HEK293 (cell line): ENCODE results near the gene FOXN3.

Experiments used
- CTCF ChIA-PET: fragments of 350-600 bp; formaldehyde crosslinking; extraction: SDS; loops from one replicate; lab custom pipeline; 2021; ENCODE audit warnings: antibody characterized with exemption; lab: Yijun Ruan, JAX
- POLR2A ChIA-PET: fragments of 300-600 bp; formaldehyde crosslinking; extraction: SDS; loops from one replicate; lab custom pipeline; 2020; ENCODE audit warnings: antibody characterized with exemption, inconsistent platforms; lab: Yijun Ruan, JAX
- H3K27ac ChIP-seq: fragments of 200-500 bp; sonication (Bioruptor generic); 2 replicates; pipeline ENCODE4 v1.5.1; 2014; ENCODE audit warnings: low read depth, low read length, control low read depth, inconsistent platforms; ENCODE audit errors: extremely low read depth
- H3K36me3 ChIP-seq, 2 experiments: fragments of 200-500 bp in 1 of 2; sonication (Bioruptor generic) in 1 of 2; 1 replicate in 1 of 2; 2 replicates in 1 of 2; pipeline ENCODE4 v1.5.1; 2014 to 2017; ENCODE audit warnings: inconsistent platforms in 2 of 2, low read length in 2 of 2; ENCODE audit not compliant: control insufficient read depth in 2 of 2, insufficient read depth in 1 of 2
- H3K4me1 ChIP-seq: fragments of 200-500 bp; sonication (Bioruptor generic); 2 replicates; pipeline ENCODE4 v1.5.1; 2014; ENCODE audit warnings: mild to moderate bottlenecking, low read length, inconsistent platforms; ENCODE audit not compliant: control insufficient read depth, insufficient read depth
- H3K4me3 ChIP-seq: 2 replicates; pipeline ENCODE4 v1.5.1; 2011; ENCODE audit warnings: low read depth, mild to moderate bottlenecking, control low read depth, low read length, moderate library complexity
- H3K9me3 ChIP-seq: fragments of 200-500 bp; sonication (Bioruptor generic); 2 replicates; pipeline ENCODE4 v1.5.1; 2014; ENCODE audit warnings: low read depth, low read length, inconsistent platforms; ENCODE audit not compliant: control insufficient read depth, insufficient read depth
- GLI4 ChIP-seq: fragments of 450-650 bp; formaldehyde crosslinking; IDR thresholded peaks from 2 replicates; pipeline ENCODE4 v1.5.1; 2016; ENCODE audit warnings: missing biosample characterization, missing genetic modification characterization
- GLIS2 ChIP-seq: fragments of 450-650 bp; formaldehyde crosslinking; IDR thresholded peaks from 2 replicates; pipeline ENCODE4 v1.5.1; 2016; ENCODE audit warnings: missing biosample characterization, missing genetic modification characterization
- HOXD13 ChIP-seq: sonication (generic); formaldehyde crosslinking; IDR thresholded peaks from 2 replicates; pipeline ENCODE4 v1.8.0; 2022; ENCODE audit warnings: missing genetic modification reagents, borderline replicate concordance
- KLF16 ChIP-seq: fragments of 450-650 bp; formaldehyde crosslinking; IDR thresholded peaks from 2 replicates; pipeline ENCODE4 v1.5.1; 2017; ENCODE audit warnings: missing biosample characterization, missing genetic modification characterization
- YY1 ChIP-seq: fragments of 450-650 bp; formaldehyde crosslinking; IDR thresholded peaks from 2 replicates; pipeline ENCODE4 v1.5.1; 2018; ENCODE audit warnings: missing biosample characterization, missing genetic modification characterization
- ZBTB48 ChIP-seq: fragments of 450-650 bp; formaldehyde crosslinking; IDR thresholded peaks from 2 replicates; pipeline ENCODE4 v1.5.1; 2016; ENCODE audit warnings: missing biosample characterization, missing genetic modification characterization
- ZBTB8A ChIP-seq: fragments of 450-650 bp; formaldehyde crosslinking; IDR thresholded peaks from 2 replicates; pipeline ENCODE4 v1.5.1; 2016; ENCODE audit warnings: missing biosample characterization, missing genetic modification characterization
- ZFP37 ChIP-seq: fragments of 450-650 bp; formaldehyde crosslinking; IDR thresholded peaks from 2 replicates; pipeline ENCODE4 v1.5.1; 2016; ENCODE audit warnings: missing biosample characterization, missing genetic modification characterization
- ZFP69B ChIP-seq: fragments of 450-650 bp; formaldehyde crosslinking; IDR thresholded peaks from 2 replicates; pipeline ENCODE4 v1.5.1; 2016; ENCODE audit warnings: missing biosample characterization, missing genetic modification characterization
- ZNF140 ChIP-seq: fragments of 450-650 bp; formaldehyde crosslinking; IDR thresholded peaks from 2 replicates; pipeline ENCODE4 v1.5.1; 2016; ENCODE audit warnings: missing biosample characterization, missing genetic modification characterization
- ZNF19 ChIP-seq: fragments of 450-650 bp; formaldehyde crosslinking; IDR thresholded peaks from 2 replicates; pipeline ENCODE4; 2016; ENCODE audit warnings: missing biosample characterization, missing genetic modification characterization, low read depth
- ZNF248 ChIP-seq: fragments of 450-650 bp; formaldehyde crosslinking; IDR thresholded peaks from 2 replicates; pipeline ENCODE4 v1.5.1; 2017; ENCODE audit warnings: missing biosample characterization, missing genetic modification characterization
- ZNF274 ChIP-seq, 2 experiments: fragments of 200-500 bp in 1 of 2; fragments of 450-650 bp in 1 of 2; sonication (Bioruptor generic) in 1 of 2; formaldehyde crosslinking in 1 of 2; IDR thresholded peaks; 2 replicates each; pipeline versions ENCODE4 v1.5.1 to v1.6.1; 2014 to 2016; ENCODE audit warnings: borderline replicate concordance in 1 of 2, inconsistent platforms in 1 of 2, low read length in 1 of 2, missing biosample characterization in 1 of 2, missing genetic modification characterization in 1 of 2
- ZNF335 ChIP-seq: fragments of 450-650 bp; formaldehyde crosslinking; conservative IDR thresholded peaks from 2 replicates; pipeline ENCODE4 v1.5.1; 2016; ENCODE audit warnings: missing biosample characterization, missing genetic modification characterization
- ZNF350 ChIP-seq: fragments of 450-650 bp; formaldehyde crosslinking; IDR thresholded peaks from 2 replicates; pipeline ENCODE4 v1.5.0; 2017; ENCODE audit warnings: missing biosample characterization, mild to moderate bottlenecking, missing genetic modification characterization
- ZNF398 ChIP-seq: fragments of 450-650 bp; formaldehyde crosslinking; IDR thresholded peaks from 2 replicates; pipeline ENCODE4 v1.5.1; 2017; ENCODE audit warnings: missing biosample characterization, missing genetic modification characterization
- ZNF449 ChIP-seq: fragments of 450-650 bp; formaldehyde crosslinking; IDR thresholded peaks from 2 replicates; pipeline ENCODE4 v1.5.1; 2017; ENCODE audit warnings: missing biosample characterization, mild to moderate bottlenecking, missing genetic modification characterization, moderate library complexity
- ZNF473 ChIP-seq: fragments of 450-650 bp; formaldehyde crosslinking; IDR thresholded peaks from 2 replicates; pipeline ENCODE4 v1.5.1; 2017; ENCODE audit warnings: missing biosample characterization, missing genetic modification characterization
- ZNF48 ChIP-seq: fragments of 450-650 bp; formaldehyde crosslinking; IDR thresholded peaks from 2 replicates; pipeline ENCODE4 v1.5.1; 2016; ENCODE audit warnings: missing biosample characterization, missing genetic modification characterization
- ZNF501 ChIP-seq: fragments of 450-650 bp; formaldehyde crosslinking; IDR thresholded peaks from 2 replicates; pipeline ENCODE4 v1.5.1; 2016; ENCODE audit warnings: missing biosample characterization, missing genetic modification characterization
- ZNF510 ChIP-seq: fragments of 450-650 bp; formaldehyde crosslinking; IDR thresholded peaks from 2 replicates; pipeline ENCODE4 v1.5.1; 2018; ENCODE audit warnings: mild to moderate bottlenecking, missing genetic modification characterization, missing biosample characterization; ENCODE audit not compliant: insufficient replicate concordance
- ZNF518A ChIP-seq: fragments of 450-650 bp; formaldehyde crosslinking; conservative IDR thresholded peaks from 2 replicates; pipeline ENCODE4 v1.5.1; 2016; ENCODE audit warnings: low read depth, missing biosample characterization, missing genetic modification characterization
- ZNF658 ChIP-seq: fragments of 450-650 bp; formaldehyde crosslinking; IDR thresholded peaks from 2 replicates; pipeline ENCODE4; 2016; ENCODE audit warnings: missing biosample characterization, missing genetic modification characterization
- ZNF768 ChIP-seq: fragments of 450-650 bp; formaldehyde crosslinking; IDR thresholded peaks from 2 replicates; pipeline ENCODE4 v1.5.1; 2018; ENCODE audit warnings: missing biosample characterization, mild to moderate bottlenecking, missing genetic modification characterization
- ZSCAN30 ChIP-seq: fragments of 450-650 bp; IDR thresholded peaks from 2 replicates; pipeline ENCODE4 v1.5.1; 2018; ENCODE audit warnings: missing biosample characterization, mild to moderate bottlenecking, missing genetic modification characterization, moderate library complexity
- ZXDB ChIP-seq: fragments of 450-650 bp; formaldehyde crosslinking; IDR thresholded peaks from 2 replicates; pipeline ENCODE4 v1.5.1; 2016; ENCODE audit warnings: missing biosample characterization, missing genetic modification characterization

The FOXN3 gene

GRCh38 chr14:89415159-89415558 is 1.9 kb downstream of the FOXN3 start (continued):
- TF ChIP-seq YY1 = no peak

DNA sequence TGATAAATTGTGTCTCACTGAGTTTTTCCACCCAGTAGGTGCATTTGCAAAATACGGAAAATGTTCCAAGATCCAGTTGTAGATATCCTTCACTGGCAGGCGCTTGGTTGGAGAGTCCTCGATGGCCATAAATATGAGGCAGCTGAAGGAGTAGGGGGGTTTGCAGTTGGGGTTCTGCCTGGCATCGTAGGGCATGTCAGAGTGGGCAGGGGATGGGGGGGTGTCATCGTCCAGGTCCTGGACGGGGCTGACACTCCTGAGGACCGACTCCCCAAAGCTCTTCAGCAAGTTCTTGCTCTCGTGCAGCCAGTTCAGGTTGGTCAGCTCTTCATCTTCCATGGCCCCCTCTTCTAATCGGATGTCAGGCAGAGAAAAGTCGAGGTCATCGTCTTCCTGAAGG is 5.1 kb downstream of the FOXN3 start:
- POLR2A ChIA-PET = no interaction called here
- CTCF ChIA-PET = no interaction called here
- Histone ChIP-seq H3K36me3 (peaks cover 9 to 14% of the 10 kb centered on the region in 2 experiments), H3K4me1 (peaks cover 8% of the 10 kb centered on the region), H3K9me3 (no peaks in the 10 kb centered on the region), H3K27ac (no peak overlapping the region), H3K4me3 (no peak overlapping the region)
- TF ChIP-seq KLF16 (tag by site-specific recombination) (no peak), ZNF449 (no peak), ZXDB (no peak), ZNF398 (tag by site-specific recombination) (no peak), ZNF510 (no peak), ZFP37 (tag by site-specific recombination) (no peak), YY1 (no peak), ZNF274 (IDR thresholded peaks at IDR 0.05; ENCODE audit: low read length) (no peak), ZNF274 (tag by site-specific recombination; IDR thresholded peaks at IDR 0.05; ENCODE audit: borderline replicate concordance) (no peak), ZNF658 (no peak), ZNF768 (tag by site-specific recombination) (no peak), ZNF140 (tag by site-specific recombination) (no peak), GLIS2 (tag by site-specific recombination) (no peak), GLI4 (tag by site-specific recombination) (no peak), ZNF48 (tag by site-specific recombination) (no peak), ZNF248 (tag by site-specific recombination) (no peak)

DNA sequence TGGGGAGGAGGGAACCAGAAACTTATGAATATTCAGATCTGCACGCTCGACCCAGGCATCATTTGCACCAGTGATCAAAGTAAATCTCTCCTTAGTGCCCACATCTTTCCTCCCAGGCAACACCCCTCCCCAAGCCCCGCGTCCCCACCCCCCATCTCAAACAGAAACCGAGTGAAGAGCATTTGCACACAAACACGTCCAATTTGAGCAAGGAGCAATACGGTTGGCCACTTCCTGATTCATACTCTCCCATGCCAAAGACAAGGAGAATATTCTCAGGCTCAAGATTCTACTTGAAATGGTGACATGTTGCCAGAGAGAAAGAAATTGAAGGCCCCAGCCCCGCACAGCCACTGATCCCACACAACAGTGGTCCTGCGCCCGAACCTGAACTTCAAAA is 7.1 kb downstream of the FOXN3 start:
- POLR2A ChIA-PET = no interaction called here
- Histone ChIP-seq H3K9me3 (no peaks in the 10 kb centered on the region), H3K36me3 (peaks cover 9 to 14% of the 10 kb centered on the region in 2 experiments), H3K4me3 (no peak overlapping the region), H3K4me1 (0 out of 2 replicates have a peak, but pooled peaks cover 4% of the 10 kb centered on the region), H3K27ac (no peak overlapping the region)
- CTCF ChIA-PET = no interaction called here
- TF ChIP-seq ZNF518A (no peak), ZNF19 (no peak), ZBTB48 (tag by site-specific recombination) (no peak), ZNF501 (tag by site-specific recombination) (no peak), ZNF398 (tag by site-specific recombination) (no peak), ZFP69B (tag by site-specific recombination) (no peak), ZNF335 (tag by site-specific recombination) (no peak), HOXD13 (CRISPR knock-in tag) (no peak), ZBTB8A (tag by site-specific recombination) (no peak), ZNF473 (tag by site-specific recombination) (no peak), ZNF350 (tag by site-specific recombination) (no peak), ZSCAN30 (tag by site-specific recombination) (no peak)
